ENCODE measurements around the gene SLC22A23.

Gene SLC22A23

DNA sequence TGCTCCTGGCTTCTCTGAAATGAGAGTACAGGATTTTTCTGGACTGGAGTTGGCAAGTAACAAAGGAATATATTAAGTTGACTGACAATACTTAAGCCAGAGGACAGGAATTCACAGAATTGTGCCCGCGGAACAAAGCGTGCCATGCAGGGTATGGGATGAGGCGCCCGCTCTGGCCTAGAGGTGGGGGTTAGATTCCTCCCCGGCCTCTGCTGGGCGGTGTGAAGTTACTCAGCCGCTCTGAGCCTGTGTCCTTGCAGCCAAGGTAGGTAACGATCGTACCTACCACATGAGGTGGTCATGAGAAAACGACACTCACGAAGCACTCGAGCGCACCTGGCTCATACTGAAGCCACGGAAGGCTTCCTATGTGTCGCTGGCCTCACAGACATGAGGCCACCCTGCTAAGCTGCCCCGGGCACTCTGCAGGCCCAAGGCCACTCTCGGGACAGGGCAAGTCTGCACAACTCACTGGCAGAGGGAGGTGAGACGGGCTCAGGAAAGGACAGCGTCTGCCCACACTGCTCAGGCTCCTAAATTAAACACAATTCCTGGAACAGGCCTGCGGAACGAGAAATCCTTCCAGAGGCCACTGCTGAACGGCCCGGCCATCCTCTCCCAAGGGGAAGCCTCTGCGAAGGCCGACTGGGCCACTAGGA, 127.3 kb downstream of the SLC22A23 start:
- DNase-seq = no peak

DNA sequence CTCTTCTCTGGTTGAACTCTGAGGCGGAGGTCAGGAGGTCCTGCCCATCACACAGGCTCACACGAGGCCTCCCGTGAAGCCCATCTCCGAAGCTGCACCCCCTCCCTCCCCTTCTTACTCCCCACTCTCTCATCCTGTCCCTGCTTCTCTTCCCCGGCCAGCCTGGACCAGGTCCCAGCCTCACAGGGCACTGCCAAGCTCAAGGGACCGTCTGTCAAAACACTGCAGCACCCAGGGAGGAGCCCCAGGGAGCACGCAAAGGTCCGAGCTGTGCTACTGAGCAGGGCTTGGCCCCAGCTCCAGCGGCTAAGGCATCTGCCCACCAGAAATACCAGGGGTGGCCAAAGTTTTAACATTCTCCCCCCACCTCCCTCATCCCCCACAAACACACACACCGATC, 128.1 kb downstream of the SLC22A23 start:
- DNase-seq = no peak

DNA sequence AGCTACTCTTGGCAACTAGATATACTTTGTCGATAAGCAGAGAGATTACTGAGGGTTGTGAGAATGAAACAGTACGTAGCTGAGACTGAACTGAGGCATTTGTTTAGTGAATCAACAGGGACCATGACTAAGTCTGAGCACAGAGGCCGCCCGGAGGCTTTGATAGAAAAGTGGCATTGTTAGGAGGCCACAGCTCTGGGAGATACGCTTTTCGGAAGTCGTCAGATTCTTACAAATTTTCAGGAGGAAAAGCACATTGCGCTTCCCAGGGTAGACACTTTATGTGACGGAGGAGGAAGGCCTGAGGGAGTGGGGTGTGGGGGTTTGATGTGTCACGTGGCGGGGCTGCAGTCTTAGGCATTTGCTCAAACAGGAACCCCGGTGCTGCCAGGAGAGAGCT, 128.7 kb downstream of the SLC22A23 start:
- no peak for DNase-seq

DNA sequence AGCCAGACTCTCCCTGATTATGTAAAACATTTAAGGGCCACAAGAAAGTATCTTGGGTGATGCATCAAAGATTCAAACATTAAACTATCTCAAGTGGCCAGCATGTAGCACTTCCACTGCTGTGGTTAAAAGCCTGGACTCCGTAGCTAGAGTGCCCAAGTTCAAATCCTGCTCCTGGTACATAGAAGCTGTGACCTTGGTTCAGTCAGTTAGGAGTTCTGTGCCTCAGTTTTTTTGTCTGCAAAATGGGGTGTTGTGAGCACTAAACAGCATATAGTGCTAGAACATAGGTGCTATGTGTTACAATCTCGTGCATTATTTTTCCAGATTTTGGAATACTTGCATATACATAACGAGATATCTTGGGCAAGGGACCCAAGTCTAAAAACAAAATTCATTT, 129.4 kb downstream of the SLC22A23 start:
- no peak for DNase-seq

DNA sequence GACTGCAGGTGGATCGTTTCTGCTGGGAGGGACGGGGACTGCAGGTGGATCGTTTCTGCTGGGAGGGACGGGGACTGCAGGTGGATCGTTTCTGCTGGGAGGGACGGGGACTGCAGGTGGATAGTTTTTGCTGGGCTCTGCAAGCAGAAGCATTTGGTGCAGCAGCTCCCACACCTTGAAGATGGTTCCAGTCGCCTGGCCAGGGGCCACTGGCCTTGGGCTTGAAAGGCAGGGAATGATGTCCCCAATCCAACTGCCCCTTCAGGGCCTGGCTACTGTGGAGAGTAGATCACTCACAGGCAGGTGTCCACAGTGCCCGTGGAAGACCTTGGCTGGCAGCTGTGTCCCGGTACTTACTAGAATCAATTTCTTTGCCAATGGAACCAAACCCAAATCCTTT, 129.9 kb downstream of the SLC22A23 start:
- DNase-seq = no peak

DNA sequence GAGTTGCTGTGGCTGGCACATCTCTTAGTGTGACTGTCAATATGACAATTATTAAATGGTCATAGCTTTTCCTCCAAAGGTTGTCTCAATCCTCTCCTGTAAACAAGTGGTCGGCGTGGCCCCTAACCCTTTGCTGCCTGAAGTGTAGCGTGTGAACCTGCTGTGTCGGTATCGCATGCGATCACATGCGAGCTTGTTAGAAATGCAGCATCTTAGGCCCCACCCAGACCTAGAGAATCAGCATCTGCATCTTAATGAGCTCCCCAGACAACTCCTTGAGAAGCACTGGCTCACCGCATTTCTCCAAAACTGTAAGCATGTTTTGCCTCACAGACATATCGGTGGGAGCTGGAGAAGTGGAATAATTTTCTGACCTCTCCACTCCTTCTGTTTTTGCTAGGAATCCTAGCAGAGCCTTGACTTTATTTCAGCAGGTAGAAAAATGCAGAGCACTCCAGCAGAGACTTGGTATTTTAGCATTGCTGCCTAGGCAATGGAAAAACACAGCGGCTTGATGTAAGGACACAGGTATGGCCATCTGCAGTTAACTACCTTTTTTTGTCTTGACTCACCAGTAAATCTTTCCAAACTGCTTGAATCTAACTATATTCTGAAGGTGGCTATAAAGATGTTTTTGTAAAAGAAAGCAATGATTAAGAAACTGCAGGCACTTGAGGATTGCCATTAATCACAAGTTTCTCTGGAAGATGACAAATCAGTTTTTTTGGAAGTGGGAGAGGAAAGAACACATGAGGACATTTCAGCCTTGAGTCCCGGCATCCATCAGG, 130.5 kb downstream of the SLC22A23 start:
- no peak for DNase-seq

DNA sequence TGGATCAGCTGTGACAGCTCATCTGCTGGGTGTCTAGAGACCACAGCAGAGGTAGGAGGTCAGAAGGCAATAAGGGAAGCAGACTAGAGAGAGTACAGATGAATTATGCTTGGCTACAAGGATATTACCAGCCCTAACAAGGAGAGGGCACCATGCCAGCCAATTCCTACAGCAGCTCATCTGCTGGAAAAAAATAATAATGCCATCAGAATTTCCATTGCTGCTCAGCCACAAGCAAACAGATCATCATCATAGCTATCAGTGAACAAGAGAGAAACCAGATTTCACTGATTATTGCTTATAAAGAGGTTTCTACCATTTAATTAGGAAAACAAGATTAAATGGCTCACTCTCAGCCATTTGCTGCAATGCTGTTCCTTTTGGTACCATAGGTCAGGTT, 131.6 kb downstream of the SLC22A23 start:
- no peak for DNase-seq

DNA sequence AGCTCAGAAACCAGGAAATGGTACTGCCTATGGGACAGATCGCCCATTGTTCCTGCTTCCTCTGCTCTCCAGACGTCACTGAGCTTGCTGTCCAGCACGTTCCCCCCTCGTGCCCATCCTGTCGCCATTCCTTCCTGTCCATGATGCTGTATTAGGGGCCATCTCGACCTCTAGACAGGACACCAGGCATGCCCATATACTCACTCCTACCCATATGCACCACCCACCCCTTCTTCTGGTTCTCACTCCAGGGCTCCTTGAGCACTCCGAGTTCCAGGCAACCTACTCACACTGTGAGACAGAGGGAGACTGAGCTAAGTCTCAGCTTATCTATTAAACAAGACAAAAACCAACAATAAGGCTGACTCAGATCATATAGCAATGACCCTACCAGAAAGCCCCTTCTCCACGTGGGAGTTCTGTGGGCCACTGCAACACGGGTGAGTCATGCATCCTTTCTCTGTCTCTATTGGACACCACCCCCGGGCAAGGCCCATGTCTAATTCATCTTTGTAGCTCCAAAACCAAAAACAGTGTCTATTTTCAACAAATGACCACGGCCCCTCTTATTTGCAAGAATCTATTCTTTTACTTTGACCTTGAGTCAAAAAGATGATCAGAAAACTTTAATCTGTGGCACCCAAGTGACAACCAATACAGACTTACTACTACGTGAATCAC, 132.4 kb downstream of the SLC22A23 start:
- no peak for DNase-seq

DNA sequence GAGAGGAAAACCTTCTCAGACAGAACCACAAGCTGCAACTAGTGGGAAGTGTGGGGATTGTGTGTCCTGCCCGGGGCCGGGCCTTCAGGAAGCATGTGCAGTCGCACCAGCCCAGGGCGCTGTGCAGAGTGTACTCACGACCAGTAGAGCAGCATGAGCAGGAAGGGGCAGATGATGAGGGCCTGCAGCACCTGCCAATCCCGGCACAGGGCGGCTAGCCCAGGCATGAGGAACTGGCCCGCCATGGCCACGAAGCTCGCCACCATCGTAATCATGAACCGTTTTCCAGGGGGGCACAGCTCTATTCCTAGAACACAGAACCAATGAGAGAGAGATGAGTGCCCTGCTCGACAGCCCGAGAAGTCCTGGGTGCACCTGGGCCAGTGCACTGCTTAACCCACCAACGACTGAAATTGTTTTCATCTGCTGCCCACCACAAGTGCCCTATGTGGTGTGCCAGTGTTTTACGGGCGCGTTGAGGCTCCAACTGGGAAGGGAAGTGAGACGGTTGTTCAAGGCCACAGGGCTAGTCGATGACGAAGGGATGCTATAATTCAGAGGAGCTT, 133.1 kb downstream of the SLC22A23 start:
- DNase-seq = no peak

DNA sequence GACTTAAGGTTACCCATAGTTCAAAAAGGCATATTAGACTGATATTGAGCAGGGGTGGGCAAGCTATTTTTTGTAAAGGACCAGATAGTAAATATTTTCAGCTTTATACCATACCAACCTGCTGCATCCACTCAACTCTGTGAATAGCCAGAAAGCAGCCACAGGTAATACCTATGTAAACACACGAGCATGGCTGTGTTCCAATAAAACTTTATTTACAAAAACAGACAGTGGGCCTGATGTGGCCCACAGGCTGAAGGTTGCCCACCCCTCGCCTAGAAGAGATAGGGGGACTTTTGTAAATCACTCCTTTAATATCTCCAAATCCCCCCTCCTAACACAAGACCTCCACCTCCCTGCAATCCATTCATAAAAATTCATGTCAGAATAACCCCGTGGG, 133.7 kb downstream of the SLC22A23 start:
- DNase-seq = no peak

DNA sequence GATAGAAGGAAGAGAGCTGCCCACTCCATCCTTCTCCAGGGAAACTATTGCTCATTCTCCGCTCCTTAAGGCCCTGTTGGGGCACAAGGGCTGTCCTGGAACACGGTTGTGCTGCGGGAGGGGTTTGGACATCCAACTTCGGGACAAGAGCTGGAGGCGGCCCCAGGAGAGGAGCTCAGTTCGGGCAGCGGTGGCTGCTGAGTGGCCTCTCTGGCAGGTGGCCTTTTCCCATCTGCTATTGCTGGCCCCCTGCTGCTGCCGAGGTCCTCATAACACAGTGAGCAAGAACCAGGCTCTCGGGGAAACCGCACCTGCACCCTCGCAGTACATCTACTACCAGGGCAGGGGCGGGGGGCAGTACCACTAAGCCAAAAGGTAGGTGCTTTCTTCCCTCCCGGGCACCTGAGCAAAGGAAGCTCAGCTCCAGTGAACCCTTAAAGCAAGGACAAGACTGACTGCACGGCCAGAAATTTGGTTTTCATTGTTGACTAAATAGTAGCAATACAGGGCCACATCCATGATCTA, 134.4 kb downstream of the SLC22A23 start:
- DNase-seq = no peak

DNA sequence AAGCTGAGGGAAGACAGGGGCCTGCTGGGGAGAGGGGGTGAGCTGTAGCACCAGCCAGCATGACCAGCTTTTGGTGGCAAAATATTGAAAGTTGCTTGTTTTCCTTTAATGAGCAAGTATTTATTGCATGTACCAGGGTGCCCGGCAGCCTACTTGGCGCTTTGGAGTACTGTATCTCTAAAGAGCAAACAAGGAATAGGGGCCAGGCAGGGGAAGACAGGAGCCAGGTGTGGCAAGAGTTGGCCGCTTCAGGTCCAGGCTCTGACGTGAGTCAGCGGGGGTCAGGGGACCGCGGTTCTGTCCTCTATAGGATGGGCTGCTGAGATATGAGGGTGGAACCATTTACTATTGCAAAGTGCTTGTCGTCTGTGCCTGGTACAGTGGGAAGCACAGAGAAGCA, 135.0 kb downstream of the SLC22A23 start:
- no peak for DNase-seq

DNA sequence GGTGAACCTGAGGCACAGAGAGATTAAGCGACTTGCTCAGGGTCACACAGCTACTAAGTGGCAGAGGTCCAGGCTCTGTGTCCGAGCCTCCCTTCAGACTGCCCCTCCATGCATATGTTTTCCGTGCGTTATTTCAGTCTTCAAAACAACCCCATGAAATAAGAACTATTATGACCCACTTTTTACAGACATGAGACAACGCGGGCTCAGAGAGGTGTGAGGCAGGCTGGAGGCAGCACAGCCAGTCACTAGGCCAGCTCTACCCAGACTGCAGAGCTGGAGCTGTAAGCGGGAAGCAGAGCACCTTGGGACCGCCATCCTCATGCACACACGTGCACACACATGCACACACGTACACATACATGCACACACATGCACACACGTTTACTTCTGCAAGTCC, 135.8 kb downstream of the SLC22A23 start:
- no peak for DNase-seq

DNA sequence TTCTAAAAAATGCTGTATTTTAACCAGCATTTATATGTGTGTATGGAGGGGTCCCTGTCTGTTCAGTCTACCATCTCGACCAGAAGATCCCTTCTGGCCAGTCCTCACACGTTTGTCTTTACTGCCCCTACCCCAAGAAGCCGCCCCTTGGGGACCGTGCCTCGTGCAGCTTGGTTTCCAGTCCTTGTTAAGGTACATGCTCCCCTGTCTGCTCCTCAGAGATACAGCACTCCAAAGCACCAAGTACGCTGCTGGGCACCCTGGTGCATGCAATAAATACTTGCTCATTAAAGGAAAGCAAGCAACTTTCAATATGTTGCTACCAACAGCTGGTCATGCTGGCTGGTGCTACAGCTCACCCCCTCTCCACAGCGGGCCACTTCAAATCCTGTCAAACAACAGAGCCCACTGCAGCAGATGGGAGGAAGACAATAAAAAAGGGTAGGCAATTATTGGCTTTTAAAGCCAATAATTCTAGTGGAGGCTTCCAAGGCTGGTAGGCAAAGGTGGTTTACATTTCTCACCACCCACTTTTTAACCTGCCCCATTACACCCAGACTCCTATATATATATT, 136.5 kb downstream of the SLC22A23 start:
- DNase-seq = peak; percentile 85

DNA sequence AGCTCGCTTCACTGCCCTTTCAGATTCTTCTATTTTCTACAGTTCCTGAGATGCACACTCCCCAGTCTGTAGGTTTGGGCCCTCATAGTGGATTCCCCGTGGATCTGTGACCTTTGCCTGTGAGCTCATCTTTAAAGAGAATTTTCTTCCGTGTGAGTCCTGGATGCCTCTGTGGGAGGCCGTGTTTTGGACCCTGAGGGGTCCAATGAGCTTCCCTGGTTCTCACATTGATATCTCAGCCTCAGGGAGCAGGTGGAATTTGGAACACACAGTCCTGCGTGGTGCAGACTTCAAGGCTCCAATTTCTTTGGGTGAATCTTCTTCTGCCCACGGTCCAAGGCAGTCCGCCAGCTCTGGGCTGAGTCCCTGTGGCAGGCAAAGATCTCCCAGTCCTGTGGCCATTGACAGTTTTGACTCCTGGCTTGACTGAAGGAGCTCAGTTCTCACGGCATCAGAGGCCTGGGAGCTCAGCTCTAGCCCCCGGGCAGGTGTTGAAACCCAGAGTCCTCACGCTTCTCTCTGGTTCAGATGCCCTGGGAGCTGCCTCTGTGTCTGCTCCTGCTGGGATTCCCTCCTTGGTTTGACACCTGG, 137.1 kb downstream of the SLC22A23 start:
- DNase-seq = no peak

DNA sequence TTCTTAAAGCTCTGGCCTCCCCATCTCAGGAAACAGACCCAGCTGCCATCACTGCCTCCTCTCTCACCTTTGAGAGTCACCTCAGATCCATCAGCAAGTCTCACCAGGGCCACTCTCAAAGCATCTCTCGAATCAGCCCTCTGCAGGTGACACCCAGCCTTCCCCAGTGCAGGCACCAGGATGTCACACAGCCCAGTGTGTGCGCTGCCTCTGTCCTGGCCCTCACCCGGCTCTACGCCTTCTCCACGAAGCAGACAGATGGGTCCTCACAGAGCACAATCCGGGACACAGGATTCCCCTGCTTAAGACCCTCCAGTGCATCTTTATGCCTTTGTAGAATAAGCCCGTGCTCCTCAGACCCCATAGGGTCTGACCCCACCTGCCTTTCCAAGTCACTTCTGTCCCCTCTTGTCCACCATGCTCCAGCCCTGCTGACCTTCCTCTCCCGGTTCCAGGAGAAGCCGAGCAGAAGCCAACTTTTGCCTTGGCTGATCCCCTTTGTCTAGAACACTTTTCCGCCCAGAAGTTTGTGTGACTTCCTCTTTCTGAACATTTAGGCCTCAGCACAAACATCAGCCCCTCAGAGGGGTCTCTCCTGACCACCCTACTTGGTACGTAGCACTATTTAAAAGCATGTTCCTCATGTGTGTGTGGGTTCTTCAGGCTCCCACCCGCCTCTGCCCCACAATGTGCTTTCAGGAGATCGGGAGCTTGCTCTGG, 137.9 kb downstream of the SLC22A23 start:
- DNase-seq = peak; percentile 50

DNA sequence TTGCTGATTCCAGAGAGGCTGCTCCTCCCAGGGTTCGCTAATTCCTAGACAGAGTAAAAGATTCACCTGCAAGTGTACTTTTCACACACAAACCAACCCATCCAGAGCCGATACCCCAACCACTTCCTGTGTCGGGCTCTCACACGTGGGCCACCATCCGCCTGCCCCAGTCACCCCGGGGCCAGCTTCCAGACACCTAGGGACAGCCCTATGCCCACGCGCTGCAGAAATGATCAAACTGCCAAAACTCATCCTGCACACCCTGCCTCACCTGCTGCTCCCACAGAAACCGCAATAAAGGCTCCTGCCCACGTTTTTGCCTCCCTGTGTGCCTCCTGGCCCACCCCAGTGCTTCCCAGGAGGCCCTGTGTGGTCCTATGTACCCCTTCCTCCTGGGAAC, 138.6 kb downstream of the SLC22A23 start:
- DNase-seq = no peak

DNA sequence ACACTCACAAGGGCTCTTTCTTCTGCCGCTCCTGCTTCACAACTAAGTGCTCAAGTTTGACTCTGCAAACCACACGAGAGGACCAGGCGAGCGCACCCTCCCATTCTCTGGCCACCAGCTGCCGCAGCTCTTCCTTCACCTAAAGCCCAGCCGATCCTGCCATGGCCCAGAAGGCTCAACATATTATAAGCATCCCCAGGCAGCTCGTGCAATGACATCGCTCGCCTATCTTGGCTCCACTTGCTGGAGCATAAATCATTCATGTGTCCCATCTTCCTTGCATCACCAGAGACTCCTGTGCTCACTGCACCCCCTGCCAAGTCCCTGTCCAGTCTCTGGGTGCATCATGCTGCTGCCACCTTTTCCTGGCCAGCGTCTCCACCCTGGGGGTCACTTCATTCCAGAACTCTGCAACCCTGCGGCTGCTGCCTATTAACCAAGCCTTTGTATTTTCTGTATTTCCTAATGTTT, 139.1 kb downstream of the SLC22A23 start:
- DNase-seq = no peak

DNA sequence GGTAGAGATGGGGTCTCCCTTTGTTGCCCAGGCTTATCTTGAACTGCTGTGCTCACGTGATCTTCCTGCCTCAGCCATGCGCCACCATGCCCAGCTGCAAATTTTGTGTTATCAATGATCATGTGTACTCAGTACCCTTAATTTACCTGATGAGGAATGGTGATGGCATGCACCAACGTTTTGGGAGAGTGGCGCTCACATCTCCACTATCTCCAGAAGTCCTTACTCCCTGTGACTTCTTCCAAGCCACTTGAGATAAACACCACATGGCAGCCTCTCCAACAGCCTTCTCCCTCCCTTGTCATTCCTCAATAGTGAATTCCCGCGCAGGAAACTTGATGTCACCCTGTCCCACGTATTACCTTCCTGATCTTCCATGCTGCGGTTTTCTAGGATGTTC, 140.0 kb downstream of the SLC22A23 start:
- DNase-seq = no peak

DNA sequence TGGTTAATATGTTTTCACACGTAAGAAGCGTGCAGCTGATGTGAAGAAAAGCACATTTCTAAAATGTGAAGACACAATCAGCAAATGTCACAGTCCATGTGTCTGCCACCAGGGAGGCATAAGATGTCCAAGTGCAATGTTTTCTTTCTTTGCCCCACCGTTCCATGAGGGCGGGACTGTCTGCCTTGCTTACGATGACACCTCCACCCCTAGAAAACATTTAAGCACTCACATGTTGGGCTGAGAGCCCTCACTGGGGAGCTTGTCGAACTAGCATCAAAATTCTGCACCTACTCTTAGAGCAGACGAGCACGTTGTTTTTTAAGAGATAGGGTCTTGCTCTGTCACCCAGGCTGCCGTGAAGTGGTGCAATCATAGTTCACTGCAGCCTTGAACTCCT, 140.5 kb downstream of the SLC22A23 start:
- DNase-seq = no peak

DNA sequence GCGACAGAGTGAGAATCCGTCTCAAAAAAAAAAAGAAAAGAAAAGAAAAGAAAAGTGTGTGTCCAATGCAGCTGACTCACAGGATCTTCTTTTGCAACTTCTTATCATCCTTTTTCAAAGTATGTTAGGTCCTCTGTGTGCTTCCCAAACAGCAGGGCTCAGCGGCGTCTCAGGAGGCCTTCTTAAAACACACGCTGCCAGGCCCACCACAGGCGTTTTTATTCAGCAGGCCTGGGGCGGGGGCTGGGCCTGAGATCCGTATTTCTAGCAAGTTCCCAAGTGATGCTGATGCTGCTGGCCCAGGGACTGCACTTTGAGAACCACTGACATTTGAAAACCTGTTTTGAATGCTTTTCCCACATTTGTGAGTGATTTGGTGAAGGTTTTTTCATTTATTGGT, 141.0 kb downstream of the SLC22A23 start:
- no peak for DNase-seq

Measured in NCI-H82 (cell line).